T-helper 2 cell (primary cell): Measurements from ENCODE around the gene KRT25.

Experiments used
- DNase-seq, 5 experiments: peaks; one replicate each; pipeline versions ENCODE4 v3.0.0 to v3.0.0-alpha.2; 2012 to 2022
- total RNA-seq, 2 donors: gene quantifications; one replicate each; lab custom pipeline; 2026; lab: John Stamatoyannopoulos, UW

KRT25 gene, protein sequence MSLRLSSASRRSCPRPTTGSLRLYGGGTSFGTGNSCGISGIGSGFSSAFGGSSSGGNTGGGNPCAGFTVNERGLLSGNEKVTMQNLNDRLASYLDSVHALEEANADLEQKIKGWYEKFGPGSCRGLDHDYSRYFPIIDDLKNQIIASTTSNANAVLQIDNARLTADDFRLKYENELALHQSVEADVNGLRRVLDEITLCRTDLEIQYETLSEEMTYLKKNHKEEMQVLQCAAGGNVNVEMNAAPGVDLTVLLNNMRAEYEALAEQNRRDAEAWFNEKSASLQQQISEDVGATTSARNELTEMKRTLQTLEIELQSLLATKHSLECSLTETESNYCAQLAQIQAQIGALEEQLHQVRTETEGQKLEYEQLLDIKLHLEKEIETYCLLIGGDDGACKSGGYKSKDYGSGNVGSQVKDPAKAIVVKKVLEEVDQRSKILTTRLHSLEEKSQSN
- total RNA-seq = 0 reads per million in 2 donors

DNA sequence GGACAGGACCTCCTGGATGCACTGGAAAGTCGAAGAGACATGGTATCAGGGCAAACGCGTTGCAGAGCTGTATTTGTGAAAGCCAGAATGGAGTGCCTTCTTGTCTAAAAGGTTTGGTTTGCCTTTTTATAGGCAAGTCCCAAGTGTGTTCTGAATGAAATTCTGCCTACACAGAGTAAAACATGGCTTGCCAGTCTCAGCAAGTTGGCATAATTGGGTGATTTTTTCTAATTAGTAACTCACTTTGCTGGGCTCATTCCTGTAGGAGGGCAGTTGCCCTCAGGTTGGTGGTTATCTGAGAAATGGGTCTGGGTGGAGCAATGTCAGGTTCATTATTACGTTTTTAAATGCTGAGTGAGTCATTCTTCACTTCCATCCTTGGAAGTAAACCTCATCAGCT, at the start of gene KRT25:
Gene KRT25 (minus strand): TSS at position 101 of the 400 bp plus-strand sequence. CDS start 60 bp downstream, at position 41.
- no peak for DNase-seq

DNA sequence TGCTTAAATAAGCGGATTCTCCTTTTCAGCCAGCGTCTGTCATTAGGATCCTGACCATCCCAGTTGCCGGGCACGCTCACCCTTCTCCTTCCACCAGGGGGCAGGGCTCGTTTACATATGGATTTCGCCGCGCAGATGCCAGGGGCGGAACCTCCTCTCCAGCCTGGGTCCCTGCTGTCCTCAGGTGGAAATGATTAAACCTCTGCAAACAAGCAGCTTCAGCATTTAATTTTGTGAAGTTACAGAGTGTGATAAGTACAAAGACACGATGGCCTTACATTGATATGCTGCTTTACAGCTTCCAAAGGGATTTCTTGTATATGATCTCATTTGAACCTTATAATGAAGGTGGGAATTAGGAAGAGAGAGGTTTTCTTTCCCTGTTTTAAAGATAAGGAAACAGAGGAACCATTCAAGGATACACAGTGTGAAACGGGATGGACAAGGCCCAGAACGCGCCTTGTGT, 48.5 kb upstream of the KRT25 start:
- DNase-seq = peak; percentile 33 to 70 (median 60)

DNA sequence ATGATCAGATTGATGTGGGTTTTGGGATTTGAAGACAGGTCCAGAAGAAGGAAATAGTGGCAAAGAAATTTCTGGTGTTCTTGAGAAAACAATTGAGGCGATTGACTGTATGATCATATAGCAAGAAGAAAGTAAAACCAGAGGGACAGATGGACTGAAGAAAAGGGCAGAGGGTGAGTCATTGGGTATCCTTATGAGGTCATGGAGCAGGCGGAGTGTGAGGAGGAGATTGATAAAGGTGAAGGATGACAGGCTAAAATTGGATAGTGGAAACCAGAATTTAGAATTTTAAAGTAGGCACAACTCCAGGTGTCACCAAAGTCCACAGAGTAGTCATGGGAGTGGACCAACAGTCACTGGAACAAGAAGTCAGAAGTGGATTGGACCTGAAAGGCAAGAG, 46.0 kb upstream of the KRT25 start:
- no peak for DNase-seq

DNA sequence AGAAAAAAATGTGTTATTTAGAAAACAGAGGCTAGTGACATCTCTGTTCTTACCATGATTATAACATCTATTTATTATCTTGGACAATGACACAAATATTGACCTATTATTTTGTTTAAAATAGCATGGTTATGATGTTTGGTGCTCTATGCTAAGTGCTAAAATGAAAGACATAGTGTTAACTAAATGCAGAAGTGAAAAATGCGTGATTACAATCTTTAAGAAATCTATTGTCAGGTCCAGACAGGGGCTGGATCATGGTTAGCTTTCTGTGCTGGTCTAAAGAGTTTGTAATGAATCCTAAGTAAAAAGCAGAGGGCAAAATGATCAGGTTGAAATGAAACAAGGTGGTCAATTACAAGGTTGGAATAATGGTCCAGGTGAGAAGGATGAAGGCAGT, 45.2 kb upstream of the KRT25 start:
- DNase-seq = no peak

DNA sequence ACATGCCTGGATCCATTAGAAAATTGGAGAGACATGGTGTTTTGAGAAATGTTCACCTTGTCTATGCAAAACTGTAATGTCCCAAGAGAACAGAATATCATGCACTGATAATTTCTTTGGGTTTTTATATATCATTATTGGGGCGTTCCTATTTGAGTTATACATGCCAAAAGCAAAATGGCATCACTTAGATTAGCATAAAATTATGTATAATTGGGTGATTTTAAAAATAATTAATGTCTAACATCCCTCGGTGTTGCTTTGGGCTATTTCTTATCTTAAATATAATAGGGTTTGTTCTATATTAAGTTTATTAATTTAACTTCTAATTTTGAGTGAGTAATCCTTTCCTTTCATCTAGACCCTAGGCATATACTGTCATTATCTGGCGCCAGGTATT, 44.7 kb upstream of the KRT25 start, which contains the start of gene KRT28:
Gene KRT28 (minus strand): TSS at position 101 of the 400 bp plus-strand sequence. CDS start 66 bp downstream, at position 35.
- no peak for DNase-seq

DNA sequence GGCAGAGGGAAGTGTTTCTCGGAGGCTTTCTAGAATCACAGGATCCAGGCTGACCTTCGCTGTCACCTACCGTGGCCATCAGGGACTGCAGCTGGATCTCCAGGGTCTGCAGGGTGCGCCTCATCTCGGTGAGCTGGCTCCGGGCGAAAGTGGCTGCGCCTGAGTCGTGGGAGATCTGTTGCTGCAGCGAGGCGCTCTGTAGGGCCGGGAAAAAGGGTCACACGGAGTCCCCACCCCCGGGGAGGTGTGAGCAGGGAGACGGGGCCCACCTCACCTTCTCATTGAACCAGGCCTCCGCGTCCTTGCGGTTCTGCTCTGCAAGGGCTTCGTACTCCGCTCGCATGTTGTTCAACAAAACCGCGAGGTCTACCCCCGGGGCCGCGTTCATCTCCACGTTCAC, 41.7 kb upstream of the KRT25 start:
- no peak for DNase-seq

DNA sequence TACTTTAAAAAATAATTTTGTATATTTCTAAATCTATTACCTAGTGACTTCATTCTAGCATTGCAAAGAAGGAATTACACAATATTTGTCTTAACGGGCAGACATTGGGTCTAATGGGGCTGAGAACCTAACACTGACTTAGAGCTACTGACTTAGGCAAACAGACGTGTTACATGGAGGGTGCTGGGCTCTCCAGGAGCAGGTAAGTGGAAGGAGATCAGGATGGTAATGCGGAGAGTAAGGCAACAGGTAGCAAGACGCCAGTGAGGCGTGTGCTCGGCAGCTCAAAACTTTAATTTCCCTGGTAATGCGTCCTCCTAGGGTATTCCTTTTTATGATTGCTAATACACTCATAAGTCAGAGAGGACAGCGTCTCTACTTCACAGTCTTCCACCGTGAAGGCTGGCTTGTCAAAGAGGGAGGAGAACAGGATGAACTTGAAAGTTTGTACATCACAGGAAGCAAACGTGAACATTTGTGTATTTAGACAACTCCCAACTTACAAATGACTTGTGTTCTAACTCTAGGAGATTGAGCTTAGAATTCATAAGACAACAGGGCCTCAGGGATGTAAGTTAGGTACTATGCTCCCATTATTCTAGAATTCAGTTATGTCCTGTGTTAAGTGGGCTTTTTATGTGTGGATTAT, 40.0 kb upstream of the KRT25 start:
- DNase-seq = no peak

DNA sequence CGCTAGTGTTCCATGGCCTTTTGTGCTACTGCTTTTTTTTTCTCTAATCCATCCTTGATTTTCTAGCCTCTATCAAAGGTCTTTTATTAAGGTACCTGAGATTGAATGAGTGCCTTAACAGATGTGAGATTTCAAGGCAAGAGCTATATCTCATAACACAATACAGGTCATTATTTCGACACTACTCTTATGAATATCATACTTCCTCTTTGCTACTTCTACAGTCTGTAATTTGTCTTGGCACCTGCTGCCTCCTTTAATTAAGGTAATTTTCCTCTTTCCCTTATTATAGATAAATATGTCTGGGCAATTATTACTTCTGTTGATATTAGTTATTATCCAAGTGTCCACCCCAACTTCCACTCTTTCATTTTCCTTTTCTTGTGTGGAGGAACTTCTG, 39.3 kb upstream of the KRT25 start:
- no peak for DNase-seq

DNA sequence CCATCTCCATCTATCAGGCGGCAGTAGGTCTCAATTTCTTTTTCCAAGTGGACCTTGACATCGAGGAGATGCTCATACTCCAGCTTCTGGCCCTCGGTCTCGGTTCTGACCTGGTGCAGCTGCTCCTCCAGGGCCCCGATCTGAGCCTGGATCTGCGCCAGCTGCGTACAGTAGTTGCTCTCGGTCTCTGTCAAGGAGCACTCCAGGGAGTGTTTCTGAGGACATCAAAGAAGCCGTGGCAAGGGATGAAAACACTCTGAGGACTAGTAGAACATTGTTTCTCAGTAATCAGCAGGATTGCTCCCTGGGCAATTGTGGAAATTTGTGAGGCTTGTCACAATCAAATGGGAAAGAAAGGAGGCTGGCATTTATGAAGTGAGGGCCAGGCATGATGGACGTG, 38.7 kb upstream of the KRT25 start:
- no peak for DNase-seq

DNA sequence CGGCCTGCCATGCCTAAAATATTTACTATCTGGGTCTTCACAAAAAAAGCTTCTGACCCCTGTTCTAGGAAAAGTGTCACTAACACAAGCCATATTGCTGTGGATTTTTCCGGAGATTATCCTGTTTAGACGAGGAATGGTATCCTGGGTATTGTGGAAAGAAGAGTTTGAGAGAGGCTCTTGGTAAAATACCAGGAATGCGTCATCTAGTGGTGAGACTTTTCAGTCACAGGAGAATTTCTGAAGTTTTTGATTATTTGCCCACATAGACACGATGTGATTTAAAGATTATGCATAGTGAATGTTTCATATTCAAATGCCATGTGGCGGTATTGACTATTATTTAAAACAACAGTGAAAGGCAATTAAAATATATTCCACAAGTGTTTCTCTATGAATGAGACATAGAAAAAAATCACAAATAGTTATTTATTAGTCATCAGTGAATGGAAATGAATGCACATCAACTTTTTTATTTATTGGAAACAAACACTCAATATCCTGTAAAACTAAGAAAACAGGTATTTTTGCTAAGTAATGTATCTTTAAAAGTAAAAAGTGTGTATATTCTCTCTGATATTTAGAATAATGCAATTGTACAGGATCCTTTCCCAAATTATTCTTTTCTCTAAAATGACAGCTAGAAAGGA, 36.8 kb upstream of the KRT25 start:
- peak in 1 of 5 experiments; percentile 5 for DNase-seq

DNA sequence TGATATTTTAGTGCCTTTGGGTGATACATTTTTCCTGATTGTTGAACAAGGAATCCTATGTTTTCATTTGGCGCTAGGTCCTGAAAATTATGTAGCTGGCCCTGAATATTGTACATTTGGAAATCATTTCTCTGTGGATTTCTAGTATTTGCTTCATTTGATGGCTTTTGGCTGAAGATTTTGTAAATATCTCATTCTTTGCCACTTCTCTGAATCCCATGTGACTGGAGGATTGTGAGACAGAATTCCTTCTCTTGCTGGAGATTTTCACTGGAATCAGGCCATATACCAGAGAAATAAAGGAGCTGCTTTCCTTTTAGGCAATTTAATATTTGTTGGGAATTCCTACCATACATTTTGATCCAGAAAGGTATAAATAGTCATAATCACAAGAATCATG, 36.0 kb upstream of the KRT25 start:
- DNase-seq = no peak

DNA sequence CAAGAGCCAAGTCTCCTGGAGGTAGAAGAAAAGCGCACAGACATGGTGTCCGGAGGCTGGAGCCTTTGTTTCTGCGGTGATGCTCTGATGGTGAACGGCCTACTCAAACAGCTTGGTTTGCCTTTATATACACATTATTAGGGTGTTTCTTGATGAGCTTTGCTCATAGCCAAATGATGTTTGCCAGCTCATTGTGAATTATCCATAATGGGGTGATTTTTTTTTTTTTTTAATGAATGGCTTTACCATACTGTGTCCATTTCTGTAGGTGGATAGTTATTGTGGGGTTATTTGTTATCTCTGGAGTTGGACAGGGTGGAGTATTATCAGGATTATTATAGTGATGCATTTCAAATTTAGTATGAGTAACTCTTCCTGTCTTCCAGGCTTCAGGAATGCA, 27.3 kb upstream of the KRT25 start, which contains the start of gene KRT27:
Gene KRT27 (minus strand): TSS at position 101 of the 400 bp plus-strand sequence. CDS start 57 bp downstream, at position 44.
- DNase-seq = no peak

DNA sequence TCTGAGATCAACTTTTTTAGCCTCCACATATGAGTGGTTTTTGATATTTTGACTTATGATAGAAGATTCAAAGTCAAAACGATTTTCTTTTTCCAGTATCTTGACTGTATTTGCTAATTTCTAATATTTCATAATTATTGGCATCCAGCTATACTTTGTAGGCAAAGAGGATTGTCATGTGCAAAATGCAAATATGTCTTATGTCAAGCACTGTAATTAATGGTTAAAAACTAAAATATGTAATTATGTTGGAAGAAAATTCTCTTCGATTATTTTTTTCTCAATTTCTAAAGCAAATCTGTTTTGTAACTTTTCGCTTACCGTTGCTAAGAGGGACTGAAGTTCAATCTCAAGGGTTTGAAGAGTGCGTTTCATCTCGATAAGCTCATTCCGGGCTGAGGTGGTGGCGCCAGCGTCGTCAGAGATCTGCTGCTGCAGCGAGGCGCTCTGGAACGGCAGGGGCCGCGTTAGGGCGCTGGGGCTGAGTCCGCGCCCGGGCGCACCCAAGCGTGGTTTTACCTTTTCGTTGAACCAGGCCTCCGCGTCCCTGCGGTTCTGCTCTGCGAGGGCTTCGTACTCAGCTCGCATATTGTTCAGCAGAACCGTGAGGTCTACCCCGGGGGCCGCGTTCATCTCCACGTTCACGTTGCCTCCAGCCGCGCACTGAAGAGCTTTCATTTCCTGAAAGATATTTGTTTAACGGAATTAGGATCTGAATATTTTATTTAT, 24.2 kb upstream of the KRT25 start:
- DNase-seq = peak in 1 of 5 experiments; percentile 41

DNA sequence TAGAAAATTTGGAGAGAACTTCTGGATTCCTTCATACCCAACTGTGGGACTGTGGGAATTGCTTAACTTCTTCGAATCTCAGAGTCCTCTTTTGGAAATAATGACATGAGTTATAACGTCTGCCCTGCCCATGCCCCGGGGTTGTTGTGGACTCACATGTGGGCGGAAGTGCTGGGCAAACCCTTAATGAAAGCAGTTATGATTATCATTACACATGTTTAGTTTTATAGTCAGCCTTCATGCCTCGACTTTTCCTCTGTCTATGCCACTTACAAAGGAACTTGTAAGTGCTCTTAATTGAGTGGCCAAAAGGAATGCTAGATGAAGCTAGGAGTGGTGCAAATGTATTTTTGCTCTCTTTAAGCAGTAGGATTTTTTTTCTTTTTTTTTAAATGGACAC, 23.3 kb upstream of the KRT25 start:
- DNase-seq = no peak

DNA sequence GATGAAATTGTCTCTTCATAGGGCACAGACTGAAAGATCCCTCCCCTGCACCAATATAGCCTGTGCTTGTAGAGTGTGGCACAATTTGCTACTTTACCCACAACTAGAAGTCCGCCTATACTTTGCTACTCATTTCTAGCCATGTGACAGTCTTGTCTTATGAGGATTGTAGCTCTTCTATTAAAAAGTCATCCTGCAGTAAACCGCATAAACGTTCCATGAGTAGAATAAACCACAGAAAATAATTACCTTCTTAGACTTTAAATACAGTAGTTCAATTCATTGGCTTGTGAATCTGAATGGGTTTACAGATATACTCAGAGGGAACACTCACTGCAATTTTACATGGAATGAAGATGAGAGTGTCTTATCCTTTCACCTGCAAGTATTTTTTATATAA, 22.8 kb upstream of the KRT25 start:
- no peak for DNase-seq

DNA sequence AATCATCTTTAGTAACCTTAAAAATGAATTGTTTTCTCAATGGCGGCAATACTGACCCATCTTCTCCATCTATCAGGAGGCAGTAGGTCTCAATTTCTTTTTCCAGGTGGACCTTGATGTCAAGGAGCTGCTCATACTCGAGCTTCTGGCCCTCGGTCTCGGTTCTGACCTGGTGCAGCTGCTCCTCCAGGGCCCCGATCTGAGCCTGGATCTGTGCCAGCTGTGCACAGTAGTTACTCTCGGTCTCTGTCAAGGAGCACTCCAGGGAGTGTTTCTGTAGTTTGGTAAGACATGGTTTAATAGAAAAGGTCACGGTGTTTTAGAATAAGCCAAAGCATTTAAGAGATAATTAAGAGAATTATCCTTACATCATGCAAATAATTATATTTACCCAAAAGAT, 22.3 kb upstream of the KRT25 start:
- no peak for DNase-seq

DNA sequence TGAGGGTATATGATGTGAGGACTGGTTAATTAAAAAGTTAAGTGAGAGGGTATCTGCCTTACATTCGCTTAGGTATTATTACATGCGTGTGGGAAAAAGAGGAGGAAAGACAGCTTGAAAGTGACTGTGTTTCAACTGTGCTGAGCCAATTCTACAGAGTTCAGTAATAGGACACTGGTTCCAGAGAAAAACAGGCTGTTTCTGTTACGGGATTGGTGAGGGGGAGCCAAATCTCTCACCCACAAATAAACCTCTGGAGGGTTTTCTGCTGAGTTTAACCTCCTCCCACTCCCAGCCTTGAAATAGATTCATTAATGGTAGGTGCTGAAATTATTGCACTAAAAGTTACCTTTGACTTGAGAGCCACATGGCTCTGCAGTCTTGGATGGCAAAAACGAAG, 20.8 kb upstream of the KRT25 start:
- DNase-seq = no peak

DNA sequence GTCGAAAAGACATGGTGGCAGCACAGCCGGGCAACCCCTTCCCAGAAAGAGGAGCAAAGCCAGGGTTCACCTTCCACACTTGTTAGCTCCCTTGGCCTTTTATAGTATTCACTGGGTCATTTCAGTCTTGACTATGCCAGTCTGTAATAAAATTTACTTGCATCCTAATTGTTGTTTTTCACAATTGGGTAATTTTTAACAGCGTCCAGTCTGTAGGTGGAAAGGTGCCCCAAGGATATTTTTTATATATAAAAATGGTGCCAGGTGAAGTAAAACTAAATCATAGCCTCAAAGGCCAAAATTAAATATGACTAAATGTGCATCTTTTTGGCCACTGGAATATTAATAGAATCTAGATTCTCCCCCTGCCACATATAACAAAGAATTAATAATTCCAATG, 17.0 kb upstream of the KRT25 start, which contains the start of gene KRT26:
Gene KRT26 (minus strand): TSS at position 101 of the 400 bp plus-strand sequence. CDS start 88 bp downstream, at position 13.
- no peak for DNase-seq

DNA sequence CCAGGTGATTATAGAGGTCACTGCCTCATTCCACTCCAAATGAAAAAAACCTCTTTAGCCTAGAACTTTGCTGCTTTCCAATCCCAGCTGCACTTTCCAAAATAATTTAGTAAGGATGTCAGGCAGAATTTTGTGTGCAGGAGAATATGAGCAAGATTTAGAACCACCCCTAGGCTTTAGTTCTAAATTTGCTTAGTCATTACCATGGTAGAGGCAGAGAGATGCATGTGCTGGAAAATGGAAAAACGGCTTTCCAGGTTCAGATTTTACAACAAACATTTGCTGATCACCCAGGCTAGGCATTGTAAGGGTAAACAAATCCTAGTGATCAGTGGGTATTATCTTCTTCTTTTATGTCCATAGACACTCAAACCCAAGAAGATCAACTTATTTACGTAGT, 10.5 kb upstream of the KRT25 start:
- no peak for DNase-seq

DNA sequence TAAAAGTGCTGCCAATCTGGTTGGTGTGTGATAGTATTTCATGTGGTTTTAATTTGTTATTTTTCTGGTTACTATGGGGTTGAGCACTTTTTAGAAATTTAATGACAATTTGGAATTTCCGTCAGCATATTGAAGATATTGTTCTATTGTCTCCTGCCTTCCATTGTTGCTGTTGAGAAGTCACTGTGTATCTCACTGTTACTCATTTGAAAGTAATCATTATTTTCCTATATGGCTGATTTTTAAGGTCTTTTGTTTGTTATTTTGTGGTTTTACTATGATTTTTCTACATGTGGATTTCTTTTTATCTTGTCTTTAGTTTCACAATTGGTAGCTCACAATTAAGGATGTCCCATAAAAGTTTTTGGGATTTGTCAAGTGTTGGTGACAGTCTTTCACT, 8.6 kb upstream of the KRT25 start:
- DNase-seq = no peak

DNA sequence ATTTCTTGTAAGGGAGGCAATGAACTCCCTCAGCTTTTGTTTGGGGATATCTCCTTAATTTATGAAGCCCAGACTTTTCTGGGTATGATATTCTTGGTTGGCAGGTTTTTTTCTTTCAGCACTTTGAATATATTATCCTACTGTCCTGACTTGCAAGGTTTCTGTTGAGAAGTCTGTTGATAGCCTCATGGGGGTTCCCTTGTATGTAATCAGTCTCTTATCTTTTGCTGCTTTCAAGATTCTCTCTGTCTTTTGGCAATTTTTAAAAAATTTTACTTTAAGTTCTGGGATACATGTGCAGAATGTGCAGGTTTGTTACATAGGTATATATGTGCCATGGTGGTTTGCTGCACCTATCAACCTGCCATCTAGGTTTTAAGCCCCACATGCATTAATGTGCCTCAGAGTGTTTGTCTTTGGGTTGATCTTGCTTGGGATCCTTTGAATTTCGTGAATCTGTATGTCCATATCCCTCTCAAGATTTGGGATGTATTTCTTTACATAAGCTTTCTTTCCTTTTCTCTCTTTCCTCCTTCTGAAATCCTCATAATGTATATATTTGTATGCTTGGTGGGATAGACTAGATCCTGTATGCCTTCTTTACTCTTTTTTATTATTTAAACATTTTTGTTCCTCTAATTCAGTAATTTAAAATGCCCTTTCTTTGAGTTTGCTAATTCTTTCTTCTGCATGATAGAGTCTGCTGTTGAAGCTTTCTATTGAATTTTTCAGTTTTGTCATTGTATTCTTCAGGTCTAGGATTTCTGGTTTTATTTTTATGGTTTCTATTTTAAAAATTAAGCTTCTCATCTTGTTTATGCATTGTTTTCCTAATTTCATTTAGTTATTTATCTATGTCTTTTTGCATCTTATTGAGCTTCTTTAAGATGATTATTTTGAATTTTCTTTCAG, 5.2 kb upstream of the KRT25 start:
- DNase-seq = no peak
